ENCODE results near the gene INTS6L. TPM values are rescaled to one million over a fixed set of nuclear protein-coding genes. Genes with fewer than 3 reads are reported as not detected.
"Not testable (repeated sequence)": the region's sequence is repeated elsewhere in the genome, so short reads cannot be mapped to it uniquely, and the experiment has no call there.

Gene INTS6L
- total and polyA plus RNA-seq, 2 donors = 5.9 to 32.3 TPM

- no peak for DNase-seq (ENCODE audit: extremely low spot score)
- H3K27ac ChIP-seq (ENCODE audit: low read depth) = no peak overlapping the region
- WGBS = 85% methylated on average over 1 of the region's 1 CpG
- no peaks in the 10 kb centered on the region for H3K36me3 ChIP-seq (ENCODE audit: insufficient read depth)
- H3K4me1 ChIP-seq (ENCODE audit: insufficient read depth) = no peaks in the 10 kb centered on the region
- no peak overlapping the region for H3K4me3 ChIP-seq (ENCODE audit: low read depth, low read length)
Observed at GRCh38 chrX:135595543-135595942, 75.1 kb downstream of the INTS6L start.

- no peaks in the 10 kb centered on the region for H3K4me1 ChIP-seq (ENCODE audit: insufficient read depth)
- H3K36me3 ChIP-seq (ENCODE audit: insufficient read depth) = no peaks in the 10 kb centered on the region
- DNase-seq (ENCODE audit: extremely low spot score) = no peak
- no peak overlapping the region for H3K27ac ChIP-seq (ENCODE audit: low read depth)
- 30% methylated on average over 18 of the region's 18 CpGs for WGBS
- no peak overlapping the region for H3K4me3 ChIP-seq (ENCODE audit: low read depth, low read length)
Observed at GRCh38 chrX:135596495-135596894, 76.0 kb downstream of the INTS6L start.

- Histone ChIP-seq H3K27ac (ENCODE audit: low read depth) (no peak overlapping the region), H3K4me1 (ENCODE audit: insufficient read depth) (no peaks in the 10 kb centered on the region), H3K36me3 (ENCODE audit: insufficient read depth) (no peaks in the 10 kb centered on the region), H3K4me3 (ENCODE audit: low read depth, low read length) (no peak overlapping the region)
- WGBS = 61% methylated on average over 6 of the region's 6 CpGs
- DNase-seq (ENCODE audit: extremely low spot score) = no peak
Observed at GRCh38 chrX:135605906-135606305, 85.4 kb downstream of the INTS6L start.

GRCh38 chrX:135624408-135625204 is 104.1 kb downstream of the INTS6L start:
- DNase-seq (ENCODE audit: extremely low spot score) = not testable (repeated sequence)

GRCh38 chrX:135625995-135626394 is 105.5 kb downstream of the INTS6L start:
- DNase-seq (ENCODE audit: extremely low spot score) = no peak
- H3K27ac ChIP-seq (ENCODE audit: low read depth) = no peak overlapping the region
- H3K36me3 ChIP-seq (ENCODE audit: insufficient read depth) = no peaks in the 10 kb centered on the region
- H3K4me3 ChIP-seq (ENCODE audit: low read depth, low read length) = no peak overlapping the region
- 87% methylated on average over 6 of the region's 6 CpGs for WGBS
- no peaks in the 10 kb centered on the region for H3K4me1 ChIP-seq (ENCODE audit: insufficient read depth)

More at GRCh38 chrX:135624408-135625204, 104.1 kb downstream of the INTS6L start:
- not testable (repeated sequence) for H3K36me3 ChIP-seq (ENCODE audit: insufficient read depth); H3K27ac ChIP-seq (ENCODE audit: low read depth); H3K4me1 ChIP-seq (ENCODE audit: insufficient read depth); H3K4me3 ChIP-seq (ENCODE audit: low read depth, low read length)
- WGBS = 75% methylated on average over 3 of the region's 7 CpGs

GRCh38 chrX:135629342-135629741 is 108.9 kb downstream of the INTS6L start:
- H3K4me1 ChIP-seq (ENCODE audit: insufficient read depth) = no peaks in the 10 kb centered on the region
- DNase-seq (ENCODE audit: extremely low spot score) = no peak
- H3K27ac ChIP-seq (ENCODE audit: low read depth) = no peak overlapping the region
- no peaks in the 10 kb centered on the region for H3K36me3 ChIP-seq (ENCODE audit: insufficient read depth)
- H3K4me3 ChIP-seq (ENCODE audit: low read depth, low read length) = no peak overlapping the region
- WGBS = 75% methylated on average over 3 of the region's 3 CpGs

Other genes starting within 250 kb of the INTS6L start
- gene ETDC, start 211.2 kb upstream of the INTS6L start, total RNA-seq = not detected
- gene ETDC, start 211.2 kb upstream of the INTS6L start, polyA plus RNA-seq = not detected
- gene ZNF75D, start 176.6 kb upstream of the INTS6L start, total RNA-seq = 19.0 TPM
- 8.5 TPM for gene ZNF75D, start 176.6 kb upstream of the INTS6L start, polyA plus RNA-seq
- 27.4 TPM for gene ZNF449, start 175.9 kb upstream of the INTS6L start, total RNA-seq
- gene ZNF449, start 175.9 kb upstream of the INTS6L start, polyA plus RNA-seq = 3.5 TPM
- gene SMIM10L2A, start 98.7 kb upstream of the INTS6L start, total RNA-seq = 0.85 TPM
- gene SMIM10L2A, start 98.7 kb upstream of the INTS6L start, polyA plus RNA-seq = 1.4 TPM
- gene CT45A1, start 193.0 kb downstream of the INTS6L start, total RNA-seq = not detected
- gene CT45A1, start 193.0 kb downstream of the INTS6L start, polyA plus RNA-seq = not detected
- gene CT45A3, start 247.5 kb downstream of the INTS6L start, total RNA-seq = not detected
- gene CT45A3, start 247.5 kb downstream of the INTS6L start, polyA plus RNA-seq = not detected